ENCODE results near the gene KDM8. TPM values are rescaled to one million over a fixed set of nuclear protein-coding genes. Genes with fewer than 3 reads are reported as not detected.

Gene KDM8
- total RNA-seq: 2.5 and 3.8 TPM in 2 replicates

GRCh38 chr16:27203507-27204311 lies at the start of gene KDM8:
TSS of gene KDM8 (plus strand) at chr16:27203526. CDS start at chr16:27210124, 6,598 bp downstream.

GRCh38 chr16:27268376-27269299 lies 65.3 kb downstream of the KDM8 start, which contains the start of gene NSMCE1:
TSS of gene NSMCE1 (minus strand) at chr16:27268772. CDS start at chr16:27257570, 11,202 bp downstream.

Other genes starting within 250 kb of the KDM8 start
- not detected in 2 replicates for gene C16orf82, start 136.6 kb upstream of the KDM8 start, total RNA-seq
- 139 and 149 TPM in 2 replicates for gene NSMCE1, start 65.2 kb downstream of the KDM8 start, total RNA-seq
- gene IL4R, start 110.4 kb downstream of the KDM8 start, total RNA-seq: 17.9 and 29.8 TPM in 2 replicates
- gene IL21R, start 198.6 kb downstream of the KDM8 start, total RNA-seq: 0.83 and 2.2 TPM in 2 replicates

Data from smooth muscle cell of trachea (primary cell).